Stimulated activated CD8-positive, alpha-beta memory T cell treated with anti-CD3 and anti-CD28 coated beads, Interleukin-12 subunit alpha, Interleukin-12 subunit beta, amount 100 ng/mL, for 1 hour (primary cell): ENCODE data around the gene ARHGAP21.

Source experiments
- DNase-seq: peaks from one replicate; pipeline ENCODE4 v3.0.0-alpha.2; 2020; ENCODE audit warnings: low read depth

The ARHGAP21 gene

DNA sequence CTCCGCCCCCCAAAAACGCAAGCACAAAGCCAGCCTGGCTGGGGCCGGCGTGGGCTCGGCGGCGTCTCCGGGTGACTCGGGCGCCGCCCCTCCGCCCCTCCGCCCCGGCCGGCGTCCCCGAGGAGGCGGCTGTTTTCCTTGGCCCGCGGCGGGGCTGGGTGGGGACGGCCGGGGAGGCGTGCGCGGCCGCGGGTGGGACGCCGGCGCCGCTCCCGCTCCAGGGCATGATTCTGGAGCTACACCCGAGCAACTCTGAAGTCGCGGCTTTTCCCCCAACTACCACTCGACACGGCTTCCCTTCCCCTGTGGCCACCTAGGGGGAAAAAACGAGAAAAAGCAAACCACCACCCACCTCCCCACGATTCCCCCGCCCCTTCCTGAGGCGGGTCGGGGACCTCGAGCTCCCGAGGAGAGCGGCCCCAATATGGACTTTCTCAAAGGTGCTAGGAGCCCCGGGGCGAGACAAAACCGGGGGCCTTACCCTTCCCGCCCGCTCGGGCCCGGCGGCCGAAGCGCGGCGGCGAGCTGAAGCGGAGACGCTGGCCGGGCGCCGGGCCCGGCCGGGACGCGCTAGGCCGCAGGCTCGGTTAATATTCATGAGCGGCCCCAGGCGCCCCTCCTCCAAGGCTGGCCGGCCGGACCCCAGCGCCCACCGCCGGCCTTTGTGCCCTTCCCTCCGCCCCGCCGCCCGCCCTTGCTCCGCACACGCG is 856 bp downstream of the ARHGAP21 start:
- no peak for DNase-seq

- DNase-seq, result no peak
These were observed 1.5 kb downstream of the ARHGAP21 start for GRCh38 chr10:24722131-24722675.

DNA sequence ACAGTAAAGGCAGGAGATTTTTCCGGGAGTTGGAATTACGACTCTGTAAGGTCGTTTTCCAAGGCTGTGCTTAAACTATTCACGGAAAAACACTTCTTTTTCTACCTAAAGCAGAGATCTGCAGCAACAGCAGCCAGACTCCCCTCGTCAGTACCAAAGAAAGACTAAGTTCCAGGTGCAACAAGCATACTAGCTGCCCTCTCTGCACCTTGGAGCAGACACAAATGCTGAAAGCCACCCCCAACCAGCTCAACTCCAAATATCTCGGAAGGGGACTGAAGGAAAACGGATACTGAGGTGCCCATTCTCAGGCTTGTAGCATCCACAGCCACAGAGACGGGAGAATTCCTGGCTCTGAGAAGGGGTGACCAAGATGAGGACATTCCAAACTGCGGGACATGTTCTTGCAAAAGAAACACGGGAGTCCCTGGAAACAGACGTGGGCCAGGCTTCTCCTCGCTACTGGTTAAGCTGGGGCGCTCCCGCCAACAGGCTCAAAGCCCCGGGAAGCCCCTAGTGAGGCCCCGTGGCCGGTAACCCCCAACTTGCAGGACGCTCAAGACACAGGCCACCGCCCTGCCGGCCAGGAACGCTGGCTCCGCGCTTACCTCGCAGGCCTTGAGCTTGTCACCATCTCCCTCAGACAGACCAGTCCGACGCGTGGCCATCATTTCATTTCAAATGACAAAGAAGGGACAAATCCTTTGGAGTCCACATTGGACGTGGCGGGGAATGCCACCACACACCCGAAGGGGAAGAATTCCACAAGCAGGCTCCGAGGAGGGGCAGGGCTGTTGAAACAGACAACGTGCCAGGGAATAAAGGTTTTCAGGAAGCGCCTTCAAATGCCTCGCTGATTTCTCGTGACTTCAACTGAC is 2.2 kb downstream of the ARHGAP21 start:
- DNase-seq, result no peak

- DNase-seq, result no peak
These were observed 3.6 kb downstream of the ARHGAP21 start for GRCh38 chr10:24720096-24720495.

DNA sequence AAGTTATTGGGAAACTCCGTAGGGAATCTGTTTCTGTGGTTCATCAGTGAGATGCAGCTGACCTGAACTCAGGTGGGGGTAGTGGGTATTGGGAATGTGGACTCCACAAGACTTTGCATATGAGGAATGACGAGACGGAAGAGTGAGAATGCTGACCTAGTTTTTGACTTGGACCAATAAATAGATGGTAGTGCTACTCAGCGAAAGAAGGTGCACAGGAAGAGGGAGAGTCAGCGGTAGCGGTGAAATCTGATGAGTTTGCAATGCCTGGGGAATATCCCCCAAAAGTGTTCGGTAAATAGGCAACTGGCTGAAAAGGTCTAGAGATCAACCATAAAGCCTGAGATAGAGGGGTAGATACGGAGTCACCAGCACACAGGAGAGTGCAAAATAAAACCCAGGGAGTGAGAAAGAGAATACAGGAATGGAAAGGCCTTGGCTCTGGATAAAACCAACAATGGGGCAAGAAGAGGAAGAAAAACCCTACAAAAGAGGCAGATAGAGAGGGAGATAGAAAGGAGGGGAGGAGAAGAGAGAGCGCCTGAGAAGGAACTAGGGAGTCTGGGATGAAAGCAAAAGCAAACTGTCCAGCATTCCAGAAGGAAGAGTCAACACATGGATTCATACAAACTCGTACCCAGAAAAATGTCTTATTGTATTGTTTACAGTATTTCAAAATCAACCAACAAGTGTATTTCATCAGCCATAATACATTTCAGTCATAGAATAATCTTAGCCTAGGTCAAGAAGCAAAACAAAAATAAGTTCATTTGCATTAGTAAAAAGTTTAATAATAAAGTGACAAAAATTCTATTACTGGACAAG is 5.4 kb downstream of the ARHGAP21 start:
- no peak for DNase-seq

DNA sequence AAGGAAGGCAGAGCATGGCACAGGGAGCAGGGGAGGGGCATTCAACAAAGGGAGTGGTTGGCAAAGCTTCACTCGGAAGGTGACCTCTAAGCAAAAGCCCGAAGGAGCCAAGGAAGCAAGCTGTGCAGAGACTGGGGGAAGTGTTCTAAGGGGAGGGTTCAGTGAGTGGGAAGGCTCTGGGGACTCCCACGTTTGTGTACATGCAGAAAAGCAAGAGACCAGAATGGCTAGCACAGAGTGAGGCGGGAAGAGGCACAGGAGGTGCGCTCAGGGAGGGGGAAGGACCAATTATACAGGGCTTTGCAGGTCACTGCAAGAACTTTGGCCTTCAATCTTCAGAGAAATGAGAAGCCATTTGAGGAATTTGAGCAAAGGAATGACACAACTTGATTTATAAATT is 7.4 kb downstream of the ARHGAP21 start:
- no peak for DNase-seq

DNA sequence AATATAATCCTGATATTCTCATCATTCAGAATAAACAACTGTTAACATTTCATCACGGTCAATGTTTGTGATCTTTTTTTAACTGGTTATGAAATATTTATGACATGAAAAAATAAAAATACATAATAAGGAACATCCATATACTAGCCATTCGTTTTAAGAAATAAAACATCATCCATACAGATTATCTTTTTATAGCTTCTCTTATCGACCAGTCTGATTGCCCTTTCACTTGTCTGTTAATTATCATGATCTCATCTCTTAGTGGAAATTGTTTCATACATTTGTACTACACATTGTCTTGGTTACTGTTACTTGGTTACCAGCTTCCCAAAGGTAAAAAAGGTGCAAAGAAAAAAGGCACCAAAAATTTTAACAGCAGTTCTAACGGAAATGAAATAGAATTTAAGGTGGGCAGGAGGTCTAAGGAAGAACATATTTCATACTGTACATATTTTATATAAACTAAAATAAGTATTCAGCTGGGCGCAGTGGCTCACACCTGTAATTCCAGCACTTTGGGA is 8.4 kb downstream of the ARHGAP21 start:
- no peak for DNase-seq

DNA sequence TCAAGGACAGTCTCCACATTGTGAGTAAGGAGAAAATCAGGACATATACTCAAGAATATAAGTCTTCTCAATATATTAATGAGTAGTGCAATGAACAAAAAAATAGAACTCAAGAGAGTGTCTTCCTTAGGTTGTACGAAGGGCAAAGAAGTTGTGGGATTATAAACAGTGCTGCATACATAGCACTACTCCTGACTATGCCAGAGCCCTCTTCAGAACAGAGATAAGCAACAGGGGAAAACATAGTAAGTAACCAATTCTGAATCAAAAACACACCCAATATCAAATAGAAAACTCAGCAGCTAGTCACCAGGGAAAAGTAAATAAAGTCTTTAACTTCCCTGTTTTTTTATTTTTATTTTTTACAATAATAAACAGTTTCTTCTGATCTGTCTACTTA is 10.6 kb downstream of the ARHGAP21 start:
- DNase-seq, result no peak

- no peak for DNase-seq
These were observed 12.2 kb downstream of the ARHGAP21 start for GRCh38 chr10:24711465-24711864.

DNA sequence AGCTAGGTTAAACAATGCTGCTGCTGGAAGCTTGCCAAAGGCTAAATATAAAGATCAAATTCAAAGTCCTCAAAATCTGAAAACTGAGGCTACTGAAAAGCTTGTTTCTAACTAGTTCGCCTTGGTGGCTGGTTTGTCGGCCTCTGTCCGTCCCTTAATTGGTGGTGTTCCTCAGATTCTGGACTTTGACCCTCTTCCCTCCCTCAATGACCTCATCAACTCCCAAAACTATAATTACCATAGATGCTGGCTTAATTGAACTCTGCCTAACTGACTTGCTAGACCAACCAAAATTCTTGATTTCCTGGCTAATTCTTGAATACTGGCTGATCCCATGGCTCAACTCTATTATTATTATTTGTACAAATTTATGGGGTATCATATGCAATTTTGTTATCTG is 15.6 kb downstream of the ARHGAP21 start:
- DNase-seq, result no peak

DNA sequence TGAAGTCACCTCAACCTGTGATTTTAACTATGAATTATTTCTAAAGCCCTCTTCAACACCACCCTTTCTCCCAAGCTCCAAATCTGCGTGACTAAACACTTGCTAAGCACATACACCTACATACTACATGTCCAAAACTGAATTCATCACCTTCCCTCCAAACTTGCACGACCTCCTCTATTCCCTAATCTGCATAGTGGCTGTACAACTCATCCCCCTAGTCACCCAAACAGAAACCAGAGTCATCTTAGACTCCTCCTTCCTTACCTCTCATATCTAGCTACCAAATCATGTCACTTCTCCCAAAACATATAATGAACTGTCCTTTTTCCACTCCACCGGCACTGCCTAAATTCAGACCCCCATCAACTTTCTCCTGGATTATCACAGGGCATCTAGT is 16.2 kb downstream of the ARHGAP21 start:
- DNase-seq, result no peak

- no peak for DNase-seq
These were observed 17.1 kb downstream of the ARHGAP21 start for GRCh38 chr10:24706479-24707118.

DNA sequence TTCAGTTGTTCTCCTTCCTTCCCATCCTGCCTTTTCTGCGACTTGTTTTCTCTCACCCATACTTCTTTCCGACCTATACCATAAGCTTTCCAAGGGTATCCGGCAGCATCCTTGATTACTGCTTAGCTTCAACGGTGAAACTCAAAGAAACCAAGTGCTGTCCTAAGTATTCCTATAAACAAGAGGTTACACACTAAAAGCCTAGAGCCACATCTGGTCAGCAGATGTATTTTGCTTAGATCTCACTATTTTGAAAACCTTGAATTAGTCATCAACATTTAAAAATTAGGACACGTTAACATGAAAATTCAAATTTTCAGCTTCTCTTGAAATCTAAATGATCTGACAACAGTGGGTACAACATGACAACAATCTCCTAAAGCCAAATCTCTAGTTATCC is 20.0 kb downstream of the ARHGAP21 start:
- no peak for DNase-seq

DNA sequence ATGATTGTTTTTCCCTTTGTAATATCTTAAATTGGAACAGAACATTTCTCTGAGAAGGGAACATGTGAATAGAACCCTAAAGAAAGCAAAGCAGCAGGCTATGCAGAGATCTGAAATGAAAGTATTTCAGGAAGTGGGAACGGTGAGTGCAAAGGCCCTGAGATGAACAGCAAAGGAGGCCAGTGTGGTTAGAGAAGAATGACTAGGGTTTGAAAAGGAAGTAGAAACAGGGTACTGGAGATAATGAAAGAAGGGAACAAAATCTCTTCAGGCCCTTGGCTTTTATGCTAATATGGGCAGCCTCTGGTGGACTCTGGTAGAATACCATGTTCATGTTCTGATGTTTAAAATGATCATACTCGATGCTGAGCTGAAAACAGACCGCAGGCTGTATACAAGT is 22.2 kb downstream of the ARHGAP21 start:
- no peak for DNase-seq

DNA sequence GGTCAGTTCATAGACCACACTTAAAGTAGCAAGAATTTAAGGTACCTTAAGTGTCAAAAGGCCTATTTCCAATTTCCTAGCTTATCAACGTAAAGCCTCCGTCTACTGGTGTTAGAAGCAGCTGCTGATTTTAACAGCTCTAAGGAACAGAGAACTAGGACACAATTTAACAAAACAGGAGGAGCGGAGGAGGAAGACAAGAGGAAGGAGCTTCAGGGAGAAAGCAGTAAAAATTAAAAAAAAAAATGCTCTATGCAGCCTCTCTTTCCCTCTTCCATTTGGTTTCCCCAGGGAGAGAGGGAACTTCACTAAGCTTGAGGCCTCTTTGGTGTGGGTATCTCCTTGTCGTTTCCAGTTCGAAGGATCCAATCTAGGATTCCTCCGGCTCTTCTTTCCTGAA is 22.7 kb downstream of the ARHGAP21 start:
- no peak for DNase-seq

DNA sequence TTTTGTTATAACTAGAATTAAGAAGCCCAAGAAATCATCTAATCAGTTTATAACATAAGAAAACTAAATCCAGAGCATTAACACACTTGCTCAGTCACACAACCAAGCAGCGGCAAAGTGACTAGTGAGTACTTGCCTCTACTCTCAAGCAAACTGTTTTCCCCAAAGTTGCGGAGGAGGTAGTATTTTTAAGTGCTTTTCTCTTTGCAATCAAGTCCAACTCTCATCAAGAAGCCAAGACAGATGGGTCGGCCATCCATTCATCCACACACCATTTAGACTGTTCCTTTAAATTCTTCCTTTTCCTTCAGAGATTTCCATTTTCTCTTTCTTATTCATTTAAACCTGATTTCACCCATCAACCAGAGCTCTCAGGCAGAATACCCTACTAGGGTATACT is 25.4 kb downstream of the ARHGAP21 start:
- DNase-seq, result no peak

GRCh38 chr10:24697080-24697479 is 26.6 kb downstream of the ARHGAP21 start:
- no peak for DNase-seq

DNA sequence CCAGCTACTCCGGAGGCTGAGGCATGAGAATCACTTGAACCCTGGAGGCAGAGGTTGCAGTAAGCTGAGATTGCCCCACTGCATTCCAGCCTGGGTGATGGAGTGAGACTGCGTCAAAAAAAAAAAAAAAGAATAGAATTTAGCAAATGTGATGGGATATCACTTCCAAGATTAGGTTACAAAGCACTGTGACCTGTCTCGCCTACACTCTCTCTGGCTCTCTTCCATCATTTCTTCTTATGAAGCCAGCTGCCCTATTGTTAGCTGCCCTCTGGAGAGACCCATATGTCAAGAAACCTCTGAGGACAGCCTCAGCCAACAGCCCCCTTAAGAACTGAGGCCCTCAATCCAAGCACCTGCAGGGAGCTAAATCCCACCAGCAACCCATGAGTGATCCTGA is 28.2 kb downstream of the ARHGAP21 start:
- no peak for DNase-seq

GRCh38 chr10:24694086-24694485 is 29.6 kb downstream of the ARHGAP21 start:
- no peak for DNase-seq

- DNase-seq, result no peak
These were observed 32.6 kb downstream of the ARHGAP21 start for GRCh38 chr10:24690961-24691512.

DNA sequence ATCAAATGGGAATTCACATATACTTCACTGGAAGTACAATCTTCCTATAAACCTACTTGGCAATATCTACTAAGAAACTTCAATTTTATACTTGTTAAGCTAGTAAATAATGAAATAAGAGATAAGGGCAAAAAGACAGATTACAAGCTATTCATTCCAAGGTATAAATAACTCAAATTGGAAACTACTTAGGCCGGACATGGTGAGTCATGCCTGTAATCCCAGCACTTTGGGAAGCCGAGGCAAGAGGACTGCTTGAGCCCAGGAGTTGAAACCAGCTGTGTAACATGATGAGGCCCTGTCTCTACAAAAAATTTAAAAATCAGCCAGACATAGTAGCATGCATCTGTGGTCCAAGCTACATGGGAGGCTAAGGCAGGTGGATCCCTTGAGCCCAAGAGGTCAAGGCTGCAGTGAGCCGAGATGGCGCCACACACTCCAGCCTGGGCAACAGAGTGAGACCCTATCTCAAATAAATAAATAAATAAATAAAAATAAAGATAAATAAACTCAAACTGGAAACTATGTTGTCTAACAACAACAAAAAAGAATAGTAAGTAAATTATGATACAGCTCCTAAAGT is 37.6 kb downstream of the ARHGAP21 start:
- no peak for DNase-seq
